GM12892 (cell line): ENCODE results near the gene ARHGEF17.

ENCODE experiments used
- POLR2A ChIP-seq: IDR thresholded peaks from 2 replicates; pipeline ENCODE4 v1.6.1; 2011; ENCODE audit warnings: low read depth, low read length, control low read depth
- POLR2AphosphoS5 ChIP-seq: IDR thresholded peaks from 2 replicates; pipeline ENCODE4 v1.6.1; 2011; ENCODE audit warnings: low read depth, low read length, control low read depth
- TAF1 ChIP-seq: IDR thresholded peaks from 2 replicates; pipeline ENCODE4 v1.6.1; 2011; ENCODE audit warnings: low read depth, mild to moderate bottlenecking, control low read depth, low read length, borderline replicate concordance

GRCh38 chr11:73396985-73397384 lies 88.9 kb downstream of the ARHGEF17 start:
- TF ChIP-seq TAF1 = no peak
- TF ChIP-seq POLR2AphosphoS5 = no peak
- no peak for TF ChIP-seq POLR2A
